Upper lobe of left lung (tissue), 4 donors: ENCODE data around the gene TRIM14.

ENCODE experiments used
- CTCF ChIP-seq, 6 experiments: fragments of 450-650 bp in 4 of 6; fragments of 200-600 bp in 2 of 6; sonication (generic) in 2 of 6; IDR thresholded peaks; one replicate each; pipeline ENCODE4 v1.5.1; 2016 to 2019; ENCODE audit warnings: antibody characterized with exemption in 6 of 6
- POLR2A ChIP-seq, 4 donors: fragments of 450-650 bp; IDR thresholded peaks; one replicate each; pipeline ENCODE4 v1.5.1; 2016 to 2017; ENCODE audit warnings: antibody characterized with exemption in 4 of 4, mild to moderate bottlenecking in 2 of 4
- POLR2AphosphoS5 ChIP-seq, 2 donors: sonication (generic); formaldehyde crosslinking; IDR thresholded peaks; one replicate each; pipeline ENCODE4 v1.5.1; 2017; ENCODE audit warnings: antibody characterized with exemption in 2 of 2

GRCh38 chr9:98121058-98121457 is 2.0 kb upstream of the TRIM14 start:
- TF ChIP-seq POLR2AphosphoS5 (IDR thresholded peaks at IDR 0.05) (no peak), POLR2A (IDR thresholded peaks at IDR 0.05) (no peak), CTCF (IDR thresholded peaks at IDR 0.05) (peak in 1 of 6 experiments; percentile 12)
